DND-41 (cell line): ENCODE measurements around the gene CD81.

ENCODE experiments used
- ATAC-seq: fragments of 200-7000 bp; cut with Tn5 transposase; 3 replicates; pipeline ENCODE4 v1.9.1; 2021; ENCODE audit warnings: low read depth; ENCODE audit not compliant: insufficient read depth
- DNase-seq: peaks from one replicate; pipeline ENCODE4 v3.0.0-alpha.2; 2020
- H2AFZ ChIP-seq: 2 replicates; pipeline ENCODE4 v1.6.0; 2012; ENCODE audit warnings: low read depth, low read length
- H3K27ac ChIP-seq: 2 replicates; pipeline ENCODE4 v1.5.1; 2012; ENCODE audit warnings: low read length, inconsistent platforms
- H3K27me3 ChIP-seq: fragments of 200-600 bp; sonication (generic); 2 replicates; pipeline ENCODE4 v1.6.0; 2012; ENCODE audit warnings: low read length, mild to moderate bottlenecking, inconsistent platforms; ENCODE audit not compliant: insufficient read depth, poor library complexity
- H3K36me3 ChIP-seq: 2 replicates; pipeline ENCODE4 v1.5.1; 2012; ENCODE audit warnings: low read length, inconsistent platforms; ENCODE audit not compliant: insufficient read depth
- H3K4me1 ChIP-seq: 2 replicates; pipeline ENCODE4 v1.5.1; 2012; ENCODE audit warnings: mild to moderate bottlenecking, low read length; ENCODE audit not compliant: insufficient read depth
- H3K4me2 ChIP-seq: 2 replicates; pipeline ENCODE4 v1.6.0; 2012; ENCODE audit warnings: mild to moderate bottlenecking, moderate library complexity, low read length, inconsistent platforms; ENCODE audit not compliant: insufficient read depth
- H3K4me3 ChIP-seq, 2 experiments: fragments of 200-600 bp in 1 of 2; shearing (Covaris generic) in 1 of 2; 2 replicates each; pipeline ENCODE4 v1.5.1; 2012 to 2016; ENCODE audit warnings: inconsistent platforms in 2 of 2, low read length in 2 of 2, mild to moderate bottlenecking in 2 of 2, low read depth in 1 of 2, moderate library complexity in 1 of 2
- H3K79me2 ChIP-seq: 2 replicates; pipeline ENCODE4 v1.6.0; 2012; ENCODE audit warnings: low read length, inconsistent platforms; ENCODE audit not compliant: insufficient read depth
- H3K9ac ChIP-seq: 2 replicates; pipeline ENCODE4 v1.6.0; 2012; ENCODE audit warnings: low read depth, mild to moderate bottlenecking, inconsistent platforms, low read length, moderate library complexity
- H3K9me3 ChIP-seq: 2 replicates; pipeline ENCODE4 v1.5.1; 2012; ENCODE audit warnings: low read length, moderate library complexity, mild to moderate bottlenecking, inconsistent platforms; ENCODE audit not compliant: insufficient read depth, severe bottlenecking
- H4K20me1 ChIP-seq: 2 replicates; pipeline ENCODE4 v1.6.0; 2012; ENCODE audit warnings: low read length; ENCODE audit not compliant: insufficient read depth
- EZH2 ChIP-seq: IDR thresholded peaks from 3 replicates; pipeline ENCODE4 v1.6.1; 2012; ENCODE audit warnings: borderline replicate concordance, low read depth, mild to moderate bottlenecking, moderate library complexity, low read length, inconsistent platforms; ENCODE audit not compliant: severe bottlenecking
- TF ChIP-seq, protein P1 (sequence below): IDR thresholded peaks from 2 replicates; pipeline ENCODE4 v1.5.1; 2012; ENCODE audit warnings: borderline replicate concordance, low read length, moderate library complexity, mild to moderate bottlenecking; ENCODE audit not compliant: poor library complexity, severe bottlenecking; ENCODE audit errors: extremely low read depth

CD81 gene

DNA sequence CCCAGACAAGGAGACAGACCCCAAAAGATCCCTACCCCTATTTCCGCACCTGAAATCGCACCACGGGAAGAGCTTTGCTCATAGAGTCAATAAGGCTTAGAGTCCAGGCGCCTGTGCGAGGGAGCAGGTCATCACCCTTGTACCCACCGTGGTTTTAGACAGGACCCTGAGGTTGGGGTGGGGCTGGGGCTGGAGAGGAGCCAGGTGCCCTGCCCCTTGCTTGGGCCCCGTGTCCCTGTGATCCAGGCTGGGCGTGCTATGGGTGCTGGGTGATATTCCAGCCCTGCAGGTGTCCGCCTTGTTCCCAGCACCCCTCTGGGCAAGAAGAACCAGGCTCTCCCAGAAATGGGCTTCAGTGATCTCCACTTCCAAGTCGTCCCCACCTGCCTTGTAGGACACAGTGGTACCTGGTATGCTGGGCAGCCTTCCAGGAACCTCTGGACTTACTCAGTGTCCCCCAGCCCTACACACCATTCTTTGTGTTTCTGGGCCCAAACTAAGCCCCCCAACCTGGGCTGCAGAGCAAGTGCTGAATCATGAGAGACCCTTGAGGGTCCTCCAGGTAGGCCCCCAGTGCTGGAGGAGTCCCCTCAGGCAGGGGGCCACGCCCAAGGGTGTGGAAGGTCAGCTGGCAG lies 4.5 kb downstream of the CD81 start:
- peaks cover 91% of the 10 kb centered on the region for H3K79me2 ChIP-seq

DNA sequence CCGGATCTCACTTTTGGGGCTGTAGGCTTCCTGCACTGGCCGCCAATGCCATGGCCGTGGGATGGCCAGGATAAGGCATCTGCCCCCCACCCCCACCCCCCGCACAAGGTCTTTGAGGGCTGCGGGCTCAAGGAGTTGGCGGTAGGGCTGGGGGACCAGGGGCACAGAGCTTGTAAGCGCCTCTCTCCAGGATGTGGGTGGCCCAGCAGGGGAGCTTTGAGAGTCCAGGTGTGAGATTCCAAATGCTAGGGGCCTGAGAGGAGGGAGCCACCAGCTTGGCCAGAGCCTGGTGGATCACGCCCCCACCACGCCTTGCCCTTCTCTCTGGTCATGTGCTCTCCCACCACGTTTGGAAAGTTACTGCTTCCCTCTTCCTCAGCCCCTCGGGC lies 5.0 kb downstream of the CD81 start:
- peaks cover 67% of the 10 kb centered on the region for H3K36me3 ChIP-seq
- no peak overlapping the region for H3K4me3 ChIP-seq

More for the DNA sequence above, 4.5 kb downstream of the CD81 start:
- Histone ChIP-seq H4K20me1 (peaks cover 87% of the 10 kb centered on the region), H3K4me3 (no peak overlapping the region), H3K4me1 (peaks cover 68% of the 10 kb centered on the region), H2AFZ (no peak overlapping the region), H3K4me2 (no peak overlapping the region; the same call in 1 of the 2 replicates), H3K27ac (no peak overlapping the region), H3K36me3 (peaks cover 62% of the 10 kb centered on the region), H3K9me3 (no peaks in the 10 kb centered on the region), H3K27me3 (no peaks in the 10 kb centered on the region), H3K9ac (no peak overlapping the region)
- TF ChIP-seq EZH2, result no peak
- TF ChIP-seq, protein P1, sequence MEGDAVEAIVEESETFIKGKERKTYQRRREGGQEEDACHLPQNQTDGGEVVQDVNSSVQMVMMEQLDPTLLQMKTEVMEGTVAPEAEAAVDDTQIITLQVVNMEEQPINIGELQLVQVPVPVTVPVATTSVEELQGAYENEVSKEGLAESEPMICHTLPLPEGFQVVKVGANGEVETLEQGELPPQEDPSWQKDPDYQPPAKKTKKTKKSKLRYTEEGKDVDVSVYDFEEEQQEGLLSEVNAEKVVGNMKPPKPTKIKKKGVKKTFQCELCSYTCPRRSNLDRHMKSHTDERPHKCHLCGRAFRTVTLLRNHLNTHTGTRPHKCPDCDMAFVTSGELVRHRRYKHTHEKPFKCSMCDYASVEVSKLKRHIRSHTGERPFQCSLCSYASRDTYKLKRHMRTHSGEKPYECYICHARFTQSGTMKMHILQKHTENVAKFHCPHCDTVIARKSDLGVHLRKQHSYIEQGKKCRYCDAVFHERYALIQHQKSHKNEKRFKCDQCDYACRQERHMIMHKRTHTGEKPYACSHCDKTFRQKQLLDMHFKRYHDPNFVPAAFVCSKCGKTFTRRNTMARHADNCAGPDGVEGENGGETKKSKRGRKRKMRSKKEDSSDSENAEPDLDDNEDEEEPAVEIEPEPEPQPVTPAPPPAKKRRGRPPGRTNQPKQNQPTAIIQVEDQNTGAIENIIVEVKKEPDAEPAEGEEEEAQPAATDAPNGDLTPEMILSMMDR, result no peak
- DNase-seq (no peak), ATAC-seq (no peak)

DNA sequence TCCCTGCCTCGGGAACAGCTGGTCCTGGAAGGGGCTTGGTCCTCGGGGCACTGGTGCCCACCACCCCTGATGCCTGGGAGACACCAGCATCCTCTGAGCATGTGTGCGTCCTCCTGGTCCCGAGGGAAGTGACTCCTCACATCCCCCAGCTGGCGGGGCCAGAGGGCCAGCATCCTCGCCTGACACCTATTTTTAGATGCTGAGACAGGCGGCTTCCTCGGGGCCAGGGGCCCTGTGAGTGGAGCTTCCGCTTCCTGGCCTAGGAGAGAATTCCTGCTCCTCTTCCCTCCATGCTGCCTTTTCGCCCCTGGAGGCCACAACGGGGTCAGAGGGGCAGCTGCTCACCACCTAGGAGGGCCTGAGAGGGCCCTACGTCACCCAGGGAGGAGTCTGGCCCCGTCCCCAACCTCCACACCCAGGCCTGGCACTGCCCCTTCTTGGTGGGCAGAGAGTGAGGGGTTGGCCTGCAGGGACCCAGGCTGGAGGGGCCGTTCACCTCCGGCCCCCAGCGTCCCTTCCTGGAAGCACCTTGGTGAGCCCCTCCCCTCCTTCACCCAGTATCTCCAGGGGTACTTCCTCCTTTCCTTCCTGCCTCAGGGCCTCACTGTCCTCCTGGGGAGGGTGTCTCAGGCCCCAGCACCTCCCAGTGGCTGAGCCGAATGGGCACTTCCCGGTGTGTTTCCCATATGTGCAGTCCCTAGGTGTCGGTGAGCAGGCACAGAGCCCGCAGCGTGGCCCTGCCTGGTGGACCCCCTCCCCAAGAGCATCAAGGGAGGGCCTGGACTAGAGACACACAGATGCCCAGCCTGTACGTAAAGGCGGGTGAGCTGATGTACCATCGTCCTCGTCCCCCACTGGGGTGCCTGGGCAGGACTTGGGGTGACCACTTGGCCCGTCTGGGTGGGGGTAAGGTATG lies 6.1 kb downstream of the CD81 start:
- no peak overlapping the region for H3K27ac ChIP-seq
- no peak overlapping the region for H3K4me3 ChIP-seq
- H3K4me1 ChIP-seq, result peaks cover 62% of the 10 kb centered on the region

More for the DNA sequence above, 5.0 kb downstream of the CD81 start:
- Histone ChIP-seq H2AFZ (no peak overlapping the region), H3K27me3 (no peaks in the 10 kb centered on the region), H3K4me2 (no peak overlapping the region; the same call in 1 of the 2 replicates), H3K9ac (no peak overlapping the region), H3K9me3 (no peaks in the 10 kb centered on the region), H3K79me2 (peaks cover 96% of the 10 kb centered on the region), H3K4me1 (peaks cover 64% of the 10 kb centered on the region), H4K20me1 (peaks cover 88% of the 10 kb centered on the region), H3K27ac (no peak overlapping the region)
- DNase-seq (no peak), ATAC-seq (no peak)
- TF ChIP-seq, protein P1, result no peak
- no peak for TF ChIP-seq EZH2

More for the DNA sequence above, 6.1 kb downstream of the CD81 start:
- Histone ChIP-seq H3K4me2 (no peak overlapping the region), H3K36me3 (peaks cover 67% of the 10 kb centered on the region), H2AFZ (no peak overlapping the region), H3K9ac (no peak overlapping the region), H4K20me1 (peaks cover 96% of the 10 kb centered on the region), H3K9me3 (no peaks in the 10 kb centered on the region), H3K79me2 (peaks cover 98% of the 10 kb centered on the region), H3K27me3 (no peaks in the 10 kb centered on the region)
- ATAC-seq, result no peak
- no peak for TF ChIP-seq EZH2
- TF ChIP-seq, protein P1, result no peak
- no peak for DNase-seq
